GM21515 (cell line): ENCODE measurements around the gene EN1.

Source experiments
- ATAC-seq: cut with Tn5 transposase; IDR thresholded peaks from one replicate; pipeline ENCODE4 v1.9.1; 2021; ENCODE audit not compliant: unreplicated experiment

EN1 gene

DNA sequence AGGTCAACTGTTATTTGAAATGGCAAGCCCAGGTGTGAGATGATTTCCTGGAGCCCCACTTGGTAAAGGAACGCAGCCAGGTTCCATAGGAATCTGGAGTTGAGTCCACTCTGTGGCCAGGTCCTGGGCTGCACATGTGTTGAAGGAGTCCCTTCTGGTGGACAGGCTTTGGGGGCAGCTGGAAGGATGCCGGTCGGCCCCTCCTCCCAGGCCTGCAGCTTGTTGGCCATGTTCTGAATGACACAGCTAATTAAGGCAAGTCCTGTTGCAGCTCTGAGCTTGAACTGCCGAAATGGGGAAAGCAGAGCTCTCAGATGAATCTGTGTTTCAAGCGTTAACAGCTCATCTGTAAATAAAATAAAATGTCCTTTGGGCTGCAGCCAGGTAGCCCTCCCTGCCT lies 23.8 kb downstream of the EN1 start:
- no peak for ATAC-seq

DNA sequence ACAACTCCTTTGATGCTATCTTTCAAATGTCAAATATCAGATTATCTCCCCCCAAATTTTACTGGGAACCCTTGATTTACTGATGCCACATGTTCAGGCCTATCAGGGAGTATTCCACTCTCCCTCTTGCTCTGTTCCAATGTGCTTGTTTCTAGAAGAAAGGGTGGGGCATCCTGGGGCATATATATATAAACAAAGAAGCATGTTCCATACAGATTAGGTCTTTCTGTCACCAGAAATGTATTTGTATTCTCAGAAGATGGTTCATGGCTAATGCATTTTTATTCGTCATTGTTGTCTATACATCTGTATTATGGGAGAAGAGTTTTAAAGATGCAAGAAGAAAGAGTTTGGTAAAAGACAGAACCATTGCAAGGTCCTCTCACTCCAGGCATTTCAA lies 24.9 kb downstream of the EN1 start:
- no peak for ATAC-seq

- no peak for ATAC-seq
Measured at GRCh38 chr2:118822015-118822414, 25.4 kb downstream of the EN1 start.

DNA sequence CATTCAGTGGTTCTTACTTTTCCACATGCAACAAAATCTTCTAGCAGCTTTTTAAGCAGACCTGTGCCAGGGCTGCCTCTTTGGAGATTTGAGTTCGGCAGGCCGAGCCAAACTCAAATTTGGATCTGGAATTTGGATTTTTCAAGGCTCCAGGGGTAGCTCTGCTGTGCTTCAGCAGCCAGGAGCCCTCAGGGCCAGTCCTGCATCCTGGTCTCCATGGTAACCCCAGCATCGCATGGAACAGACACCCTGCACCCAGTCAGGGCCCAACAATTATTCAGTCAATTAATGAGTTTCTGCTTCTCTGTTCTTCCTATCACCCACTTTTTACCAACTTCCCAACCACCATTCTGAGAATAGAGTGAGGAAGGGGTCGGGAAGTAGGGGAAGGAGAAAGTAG lies 30.0 kb downstream of the EN1 start:
- ATAC-seq: no peak

GRCh38 chr2:118816669-118817068 lies 30.8 kb downstream of the EN1 start:
- no peak for ATAC-seq

DNA sequence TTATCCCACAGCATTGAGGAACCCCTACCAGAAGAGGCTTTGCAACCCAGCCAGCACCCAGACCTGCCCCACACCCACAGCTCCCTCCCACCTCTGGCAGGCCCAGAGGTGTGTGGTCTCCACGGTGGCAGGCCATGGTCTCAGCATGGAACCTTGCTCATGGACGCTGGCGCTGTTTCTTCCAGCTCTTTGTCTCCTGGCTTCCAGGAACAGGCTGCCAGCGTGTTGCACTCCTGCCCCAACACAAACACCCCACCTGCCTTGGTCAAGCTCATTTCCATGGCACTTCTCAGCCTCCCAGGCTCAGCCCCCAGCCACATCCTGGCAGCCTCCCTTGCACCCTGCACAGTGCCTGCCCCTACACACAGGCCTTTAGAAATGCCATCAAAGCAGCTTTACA lies 31.7 kb downstream of the EN1 start:
- no peak for ATAC-seq

DNA sequence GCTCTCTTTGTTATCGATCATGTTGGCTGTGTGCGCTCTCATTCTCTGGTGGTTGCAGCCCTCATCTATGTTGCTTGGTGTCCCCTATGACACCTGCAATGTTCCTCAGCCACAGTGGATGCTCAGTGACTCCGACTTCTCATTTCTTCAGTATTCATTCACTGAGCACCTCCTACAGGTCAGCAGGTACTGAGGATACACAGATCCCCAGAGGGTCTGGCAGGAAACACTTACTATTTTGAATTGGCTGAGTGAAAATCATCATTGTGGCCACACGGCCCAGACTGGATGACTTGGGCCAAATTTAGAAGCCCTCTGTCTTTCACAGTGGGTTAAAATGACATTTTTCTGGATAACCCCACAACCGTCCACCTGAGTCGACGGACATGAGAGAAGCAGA lies 32.1 kb downstream of the EN1 start:
- no peak for ATAC-seq

GRCh38 chr2:118814368-118814767 lies 33.1 kb downstream of the EN1 start:
- no peak for ATAC-seq

GRCh38 chr2:118813601-118814339 lies 33.7 kb downstream of the EN1 start:
- ATAC-seq: no peak

DNA sequence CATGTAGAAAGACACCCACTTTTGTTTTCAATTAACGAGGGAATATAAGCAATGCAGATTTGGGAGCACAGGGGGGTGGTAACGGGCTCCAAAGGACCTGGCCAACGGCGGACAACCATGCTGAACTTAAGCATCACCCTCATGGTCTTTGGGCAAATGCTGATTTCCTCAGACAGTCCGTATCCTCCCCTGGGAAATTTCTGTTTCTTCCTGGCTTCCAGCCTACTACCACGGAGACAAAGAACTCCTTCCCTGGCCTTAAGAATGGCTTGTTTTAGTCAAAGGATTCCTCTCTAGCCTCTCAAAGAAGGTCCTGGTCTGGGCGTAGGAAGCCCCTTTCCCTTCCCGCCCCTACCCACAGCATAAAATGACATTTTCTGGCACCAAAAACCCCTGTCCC lies 34.3 kb downstream of the EN1 start:
- no peak for ATAC-seq

DNA sequence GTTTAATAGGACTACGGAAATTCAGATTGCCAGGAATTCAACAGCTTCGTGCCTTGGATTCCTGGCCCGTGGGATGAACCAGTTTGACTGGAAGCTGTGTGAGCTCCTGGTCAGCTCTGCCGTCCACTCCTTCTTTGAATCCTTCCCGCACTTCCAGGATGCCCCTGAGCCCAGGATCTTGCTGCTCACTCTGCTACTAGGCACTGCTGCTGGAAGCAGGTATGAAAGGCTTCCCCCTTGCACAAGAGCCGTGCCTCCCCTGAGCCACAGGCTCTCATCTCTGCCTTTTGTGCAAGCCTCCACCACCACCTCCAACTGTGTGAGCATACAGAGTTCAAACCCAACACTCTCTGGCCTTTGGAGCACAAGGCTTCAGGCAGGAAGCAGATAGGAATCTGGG lies 34.9 kb downstream of the EN1 start:
- no peak for ATAC-seq

- ATAC-seq: no peak
Measured at GRCh38 chr2:118811514-118812115, 35.8 kb downstream of the EN1 start.

DNA sequence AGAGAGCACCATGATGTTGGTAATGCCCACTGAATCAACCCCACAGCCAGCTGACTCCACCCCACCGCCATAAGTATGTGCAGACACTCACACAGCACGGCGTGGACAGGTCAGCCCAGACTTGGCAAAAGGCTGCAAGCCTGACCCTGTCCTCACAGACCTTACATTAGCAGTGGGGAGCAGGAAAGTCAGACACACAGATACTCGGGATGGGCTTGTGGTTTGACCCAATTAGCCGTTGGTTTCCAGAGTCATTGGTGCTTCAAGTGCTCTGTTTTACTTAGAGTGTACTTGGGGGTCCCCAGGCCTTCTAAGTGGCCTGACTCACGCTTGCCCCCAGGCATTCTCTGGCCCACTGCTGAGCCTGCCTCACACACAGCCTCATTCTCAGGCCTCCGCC lies 36.7 kb downstream of the EN1 start:
- ATAC-seq: no peak

- ATAC-seq: no peak
Measured at GRCh38 chr2:118808429-118808809, 39.0 kb downstream of the EN1 start.

DNA sequence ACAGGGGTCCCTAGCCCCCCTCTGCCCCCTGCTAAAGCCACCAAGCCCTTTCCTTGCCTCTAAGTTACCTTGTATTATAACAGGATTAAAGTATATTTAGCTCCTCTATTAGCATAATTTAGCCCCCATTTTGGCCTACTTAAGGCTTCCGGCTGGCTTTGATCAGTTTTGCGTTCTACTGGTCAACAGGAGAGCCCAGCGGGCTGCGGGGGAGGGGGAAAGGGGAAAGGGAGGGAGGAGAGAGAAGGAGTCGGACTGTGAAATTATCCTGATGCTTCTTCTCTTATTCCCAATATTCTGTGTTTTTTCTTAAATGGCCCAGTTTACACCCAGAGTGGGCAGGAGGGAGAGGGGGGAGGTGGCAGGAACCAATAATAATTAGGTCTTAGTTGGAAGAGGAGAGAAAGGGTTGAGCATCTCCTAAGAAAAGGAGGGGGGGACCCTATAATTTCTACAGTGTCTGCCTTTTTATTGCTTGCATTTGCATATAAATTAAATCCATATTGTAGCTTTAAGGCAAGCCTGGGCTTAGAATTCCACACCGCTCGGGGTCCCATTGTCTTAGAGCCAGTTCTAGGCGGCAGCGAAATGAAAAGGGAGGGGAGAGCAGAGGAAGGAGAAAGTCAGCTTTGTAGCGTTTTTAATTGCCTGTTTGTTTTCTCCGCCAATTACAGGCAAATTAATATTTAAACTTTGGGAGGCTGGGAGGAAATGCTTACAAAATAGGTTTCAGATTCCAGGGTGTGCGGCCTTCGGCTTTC lies 39.6 kb downstream of the EN1 start:
- no peak for ATAC-seq

- ATAC-seq: no peak
Measured at GRCh38 chr2:118806797-118807667, 40.4 kb downstream of the EN1 start.

- ATAC-seq: no peak
Measured at GRCh38 chr2:118805064-118805690, 42.3 kb downstream of the EN1 start.

- no peak for ATAC-seq
Measured at GRCh38 chr2:118803012-118803411, 44.4 kb downstream of the EN1 start.

DNA sequence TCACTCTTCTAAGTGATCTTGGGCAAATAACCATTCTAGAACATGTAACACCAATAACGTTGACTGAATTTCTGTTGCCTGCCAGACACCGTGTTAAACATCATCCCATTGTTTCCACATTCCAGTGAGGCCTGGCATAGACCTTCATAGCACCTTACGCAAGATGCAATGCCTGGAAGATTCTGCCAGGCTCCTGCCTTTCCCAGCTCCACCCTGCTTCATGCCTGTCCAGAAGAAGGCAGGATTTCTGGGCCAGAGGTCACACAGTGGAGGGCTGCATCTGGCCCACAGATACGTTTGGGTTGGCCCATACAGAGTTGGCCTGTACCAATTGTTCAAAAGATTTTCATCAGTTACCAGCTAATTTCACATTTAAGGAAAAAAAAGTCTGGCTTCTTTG lies 46.3 kb downstream of the EN1 start:
- ATAC-seq: no peak

GRCh38 chr2:118800736-118801135 lies 46.7 kb downstream of the EN1 start:
- ATAC-seq: no peak

GRCh38 chr2:118794546-118794945 lies 52.9 kb downstream of the EN1 start:
- no peak for ATAC-seq
